Activated CD4-positive, CD25-positive, alpha-beta regulatory T cell treated with anti-CD3 and anti-CD28 coated beads, Interleukin-2, amount 50 U/mL, for 72 hours (primary cell): ENCODE measurements around the gene COL27A1.

Experiments
- DNase-seq: peaks from one replicate; pipeline ENCODE4 v3.0.0; 2021

COL27A1 gene

DNA sequence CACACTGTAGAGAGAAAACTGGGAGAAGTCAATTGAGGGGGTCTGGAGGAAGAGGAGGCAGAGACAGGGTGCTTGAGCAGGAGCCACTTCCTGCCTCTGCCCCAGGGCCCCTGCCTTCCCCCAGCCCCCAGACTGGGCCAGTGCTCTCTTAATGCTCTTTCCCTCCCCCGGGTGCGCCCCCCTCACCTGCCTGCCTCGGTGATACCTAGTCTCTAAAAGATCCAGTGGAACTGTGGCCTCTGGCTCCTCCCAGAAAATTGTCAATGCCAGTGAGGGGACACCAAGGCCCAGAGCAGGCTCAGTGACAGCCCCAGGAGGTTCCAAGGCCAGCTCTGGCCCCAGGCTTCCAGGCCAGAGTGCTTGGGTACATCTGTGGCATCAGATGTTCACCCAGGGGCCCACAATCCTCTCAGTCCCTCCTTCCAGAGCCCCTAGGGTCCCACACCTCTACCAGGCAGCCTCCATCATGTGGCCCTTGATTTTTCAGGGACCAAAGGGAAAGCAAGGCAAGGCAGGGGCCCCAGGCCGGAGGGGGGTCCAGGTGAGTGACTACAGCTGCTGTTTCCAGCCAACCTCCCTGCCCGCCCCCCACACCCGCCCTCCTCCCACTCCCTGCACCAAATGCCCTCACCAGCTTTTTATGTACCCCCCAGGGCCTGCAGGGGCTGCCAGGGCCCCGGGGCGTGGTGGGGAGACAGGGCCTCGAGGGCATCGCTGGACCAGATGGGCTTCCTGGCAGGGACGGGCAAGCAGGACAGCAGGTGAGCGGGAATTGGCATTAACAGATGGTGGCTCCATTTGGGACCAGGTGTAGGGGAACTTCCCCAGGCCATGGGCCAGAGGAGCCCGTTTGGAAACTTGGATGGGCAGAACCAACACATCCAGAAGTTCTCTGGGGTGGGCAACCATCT lies 134.5 kb downstream of the COL27A1 start:
- DNase-seq, result peak; percentile 25

- no peak for DNase-seq
Observed at GRCh38 chr9:114290561-114290986, 135.2 kb downstream of the COL27A1 start.

- peak; percentile 79 for DNase-seq
Observed at GRCh38 chr9:114291064-114291474, 135.7 kb downstream of the COL27A1 start.

GRCh38 chr9:114291886-114292590 lies 136.7 kb downstream of the COL27A1 start:
- DNase-seq, result peak; percentile 9

GRCh38 chr9:114294664-114295063 lies 139.3 kb downstream of the COL27A1 start:
- no peak for DNase-seq

- no peak for DNase-seq
Observed at GRCh38 chr9:114296338-114296737, 141.0 kb downstream of the COL27A1 start.

DNA sequence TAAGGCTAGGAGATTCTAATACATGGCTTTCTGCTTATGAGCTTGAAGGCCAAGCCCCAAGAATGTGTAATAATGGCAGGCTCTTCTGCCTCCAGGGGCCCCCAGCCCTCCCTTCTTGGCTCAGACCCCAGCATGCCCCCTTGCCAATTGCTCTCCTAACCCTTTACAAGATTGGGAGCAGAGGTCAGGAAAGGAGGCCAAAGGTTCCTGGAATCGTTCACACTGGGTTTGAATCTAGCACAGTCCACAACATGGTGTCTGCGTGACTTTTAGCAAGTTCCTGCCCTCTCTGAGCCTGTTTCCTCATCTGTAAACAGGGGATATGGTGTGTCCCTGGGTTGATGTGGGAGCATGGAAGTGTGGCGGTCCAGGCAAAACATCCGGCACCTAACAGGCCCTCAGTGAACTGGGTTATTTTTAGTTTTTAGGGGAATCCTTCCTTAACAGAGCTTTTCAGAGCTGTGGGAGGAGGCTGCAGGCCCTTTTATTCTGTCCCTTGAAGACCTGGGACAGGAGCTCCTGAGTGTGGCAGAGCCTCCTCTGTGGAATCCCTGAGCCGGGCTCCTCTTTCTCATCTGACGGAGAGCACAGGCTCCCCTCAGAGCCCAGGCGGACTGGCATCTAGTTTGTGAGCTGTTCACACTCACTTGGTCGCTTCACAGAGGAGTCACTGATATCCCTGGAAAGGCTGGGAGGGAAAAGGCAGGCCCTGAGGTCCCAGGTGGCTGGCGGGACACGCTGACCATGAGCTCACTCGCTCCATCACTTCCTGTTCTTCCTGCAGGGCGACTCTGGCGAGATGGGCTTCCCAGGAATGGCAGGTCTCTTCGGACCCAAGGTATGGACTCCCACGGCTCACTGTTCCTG lies 144.2 kb downstream of the COL27A1 start:
- no peak for DNase-seq

DNA sequence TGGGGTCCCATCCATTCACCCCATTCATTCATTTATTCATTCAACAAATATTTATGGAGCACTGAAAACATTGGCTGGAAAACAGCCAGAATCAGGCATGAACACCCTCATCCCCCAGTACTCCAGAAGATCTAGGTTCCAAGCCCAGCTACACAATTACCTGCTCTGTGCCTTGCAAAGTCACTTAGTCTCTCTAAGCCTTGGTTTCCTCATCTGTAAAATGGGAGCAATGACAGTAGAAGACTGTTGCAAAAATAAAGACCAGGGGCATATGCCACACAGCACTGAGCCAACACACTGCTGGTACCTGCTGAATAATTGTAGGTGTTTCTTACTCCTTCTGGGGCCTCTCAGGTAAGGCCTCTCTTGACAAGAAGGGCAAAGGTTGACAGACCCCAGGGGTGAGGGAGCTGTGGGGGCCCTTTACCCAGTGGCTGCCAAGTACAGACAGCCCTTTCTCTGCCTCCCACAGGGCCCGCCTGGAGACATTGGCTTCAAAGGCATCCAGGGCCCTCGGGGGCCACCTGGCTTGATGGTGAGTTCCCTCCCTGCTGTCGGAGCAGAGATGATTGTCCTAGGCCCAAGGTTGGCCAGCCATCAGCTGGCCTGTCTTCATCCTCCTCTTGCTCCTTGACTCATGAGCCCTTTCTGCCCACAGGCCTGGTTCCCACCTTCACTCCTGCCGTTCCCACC lies 145.0 kb downstream of the COL27A1 start:
- no peak for DNase-seq

- no peak for DNase-seq
Observed at GRCh38 chr9:114300846-114301797, 145.8 kb downstream of the COL27A1 start.

GRCh38 chr9:114301798-114302565 lies 146.6 kb downstream of the COL27A1 start:
- no peak for DNase-seq

DNA sequence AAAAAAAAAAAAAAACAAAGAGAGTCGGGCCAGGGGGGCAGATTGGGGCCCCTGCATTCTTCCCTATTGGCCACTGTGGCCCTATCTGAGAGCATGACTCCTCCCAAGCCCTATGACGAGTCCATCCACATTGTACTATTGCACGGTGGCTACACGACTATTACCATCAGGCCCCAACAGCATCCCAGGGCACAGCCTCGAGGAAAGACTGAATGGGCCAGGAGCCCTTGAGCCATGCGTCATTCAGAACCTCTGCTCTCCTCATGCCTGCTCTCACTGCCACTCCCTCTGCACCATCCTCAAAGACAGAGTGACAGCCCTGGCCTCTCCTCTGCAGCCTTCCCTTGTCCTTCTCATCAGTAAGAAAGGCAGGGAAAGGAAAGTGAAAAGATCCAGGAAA lies 147.4 kb downstream of the COL27A1 start:
- DNase-seq, result no peak

- no peak for DNase-seq
Observed at GRCh38 chr9:114303571-114303970, 148.2 kb downstream of the COL27A1 start.

GRCh38 chr9:114303977-114304376 lies 148.6 kb downstream of the COL27A1 start:
- no peak for DNase-seq

DNA sequence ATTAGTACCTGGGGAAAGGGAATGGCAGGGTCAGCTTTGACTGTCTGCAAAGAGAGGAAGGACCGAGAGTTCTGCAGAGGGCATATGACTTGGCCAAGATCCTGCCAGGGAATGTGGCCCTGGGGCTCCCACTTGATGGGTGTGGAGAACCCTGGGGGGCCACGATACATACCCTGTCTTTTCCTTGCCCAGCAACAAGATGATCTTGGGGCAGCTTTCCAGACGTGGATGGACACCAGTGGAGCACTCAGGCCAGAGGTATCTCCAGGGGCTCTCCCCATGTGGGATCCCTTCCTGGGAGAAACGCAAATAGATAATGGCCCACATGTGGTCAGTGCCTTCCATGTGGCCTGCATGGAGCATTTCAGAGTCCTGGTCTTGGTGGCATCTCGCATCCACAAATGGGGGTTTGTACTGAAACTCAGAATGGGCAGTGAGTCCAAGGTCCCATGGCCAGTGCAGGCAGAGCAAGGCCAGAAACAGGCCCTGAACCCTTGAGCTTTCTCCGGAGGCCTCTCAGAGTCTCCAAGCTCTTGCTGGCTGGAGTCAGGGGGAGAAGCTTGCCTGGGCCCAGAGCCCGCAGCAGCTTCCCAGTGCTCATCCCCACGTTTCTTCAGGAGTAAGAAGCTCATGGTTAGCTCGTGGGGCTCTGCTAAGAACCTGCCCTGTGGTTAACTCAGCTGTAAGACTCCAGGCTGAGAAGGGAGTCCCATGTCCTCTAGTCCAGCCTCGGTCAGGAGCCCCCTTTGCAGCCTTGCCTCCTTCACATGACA lies 149.3 kb downstream of the COL27A1 start:
- DNase-seq, result no peak

GRCh38 chr9:114307899-114308267 lies 152.5 kb downstream of the COL27A1 start:
- no peak for DNase-seq

DNA sequence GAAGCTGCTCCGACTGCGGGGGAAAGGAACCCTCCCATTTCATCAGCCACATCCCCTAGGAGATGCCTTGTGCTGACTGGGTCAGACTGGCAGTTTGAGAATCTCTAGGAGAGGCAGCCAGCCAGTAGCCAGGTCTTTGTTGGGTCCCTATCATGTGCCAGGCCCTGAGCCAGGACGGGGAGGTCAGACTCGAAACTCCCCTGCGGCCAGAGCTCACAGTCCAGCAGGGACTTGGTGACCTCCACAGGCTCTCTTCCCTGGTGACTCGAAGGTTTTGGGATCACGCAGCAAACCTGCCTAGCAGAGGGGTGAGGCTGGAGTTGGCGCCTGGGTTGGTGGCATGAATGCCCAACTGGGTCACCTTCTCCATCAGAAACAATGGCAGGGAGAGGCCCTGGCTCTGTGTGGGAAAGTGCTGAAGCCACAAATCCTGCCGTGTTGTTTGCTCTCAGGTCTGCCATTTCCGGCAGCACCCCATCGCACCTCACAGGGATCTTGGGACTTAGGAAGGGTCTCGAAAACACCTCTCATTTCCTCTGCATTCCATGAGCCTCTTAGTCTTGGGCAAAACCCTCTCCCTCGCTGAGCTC lies 153.1 kb downstream of the COL27A1 start:
- no peak for DNase-seq

- no peak for DNase-seq
Observed at GRCh38 chr9:114309096-114309495, 153.8 kb downstream of the COL27A1 start.

- no peak for DNase-seq
Observed at GRCh38 chr9:114310471-114311450, 155.4 kb downstream of the COL27A1 start.
